HG03139 (cell line): ENCODE results near the gene ZNF487.
"Not testable (repeated sequence)": the region's sequence is repeated elsewhere in the genome, so short reads cannot be mapped to it uniquely, and the experiment has no call there.

Experiments used
- ATAC-seq: cut with Tn5 transposase; IDR thresholded peaks from one replicate; pipeline ENCODE4 v1.9.1; 2021; ENCODE audit not compliant: unreplicated experiment

ZNF487 gene

DNA sequence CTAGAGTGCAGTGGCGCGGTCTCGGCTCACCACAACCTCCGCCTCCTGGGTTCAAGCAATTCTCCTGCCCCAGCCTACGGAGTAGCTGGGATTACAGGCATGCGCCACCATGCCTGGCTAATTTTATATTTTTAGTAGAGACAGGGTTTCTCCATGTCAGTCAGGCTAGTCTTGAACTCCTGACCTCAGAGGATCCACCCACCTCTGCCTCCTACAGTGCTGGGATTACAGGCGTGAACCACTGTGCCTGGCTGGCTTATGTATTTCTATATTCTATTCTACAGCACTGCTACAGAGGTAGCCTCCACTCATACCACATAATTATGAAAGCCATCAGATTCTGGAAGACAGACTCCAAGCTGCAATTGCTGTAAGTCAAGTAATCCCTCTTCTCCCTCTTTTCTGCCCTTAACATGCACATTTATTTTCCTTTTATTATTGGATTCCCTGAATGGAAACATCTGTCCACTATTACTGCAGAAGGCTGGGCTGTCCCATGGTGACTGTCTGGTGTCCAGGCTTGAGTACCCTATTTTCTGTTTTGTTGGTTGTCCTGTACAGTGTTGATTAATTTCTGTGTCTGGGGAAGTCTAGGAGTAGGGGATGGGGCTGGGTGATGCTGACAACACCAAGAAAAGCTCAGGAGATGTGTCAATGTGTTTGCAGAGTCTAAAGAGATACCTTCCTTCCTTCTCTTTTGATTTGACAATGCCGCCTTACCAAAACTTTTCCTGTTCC is 5.8 kb upstream of the ZNF487 start:
- no peak for ATAC-seq

GRCh38 chr10:43437141-43437870 is 395 bp downstream of the ZNF487 start:
- ATAC-seq, result no peak

- ATAC-seq, result no peak
Measured at GRCh38 chr10:43440463-43441134, 3.7 kb downstream of the ZNF487 start.

- ATAC-seq, result no peak
Measured at GRCh38 chr10:43444323-43444722, 7.4 kb downstream of the ZNF487 start.

- no peak for ATAC-seq
Measured at GRCh38 chr10:43444897-43445466, 8.1 kb downstream of the ZNF487 start.

DNA sequence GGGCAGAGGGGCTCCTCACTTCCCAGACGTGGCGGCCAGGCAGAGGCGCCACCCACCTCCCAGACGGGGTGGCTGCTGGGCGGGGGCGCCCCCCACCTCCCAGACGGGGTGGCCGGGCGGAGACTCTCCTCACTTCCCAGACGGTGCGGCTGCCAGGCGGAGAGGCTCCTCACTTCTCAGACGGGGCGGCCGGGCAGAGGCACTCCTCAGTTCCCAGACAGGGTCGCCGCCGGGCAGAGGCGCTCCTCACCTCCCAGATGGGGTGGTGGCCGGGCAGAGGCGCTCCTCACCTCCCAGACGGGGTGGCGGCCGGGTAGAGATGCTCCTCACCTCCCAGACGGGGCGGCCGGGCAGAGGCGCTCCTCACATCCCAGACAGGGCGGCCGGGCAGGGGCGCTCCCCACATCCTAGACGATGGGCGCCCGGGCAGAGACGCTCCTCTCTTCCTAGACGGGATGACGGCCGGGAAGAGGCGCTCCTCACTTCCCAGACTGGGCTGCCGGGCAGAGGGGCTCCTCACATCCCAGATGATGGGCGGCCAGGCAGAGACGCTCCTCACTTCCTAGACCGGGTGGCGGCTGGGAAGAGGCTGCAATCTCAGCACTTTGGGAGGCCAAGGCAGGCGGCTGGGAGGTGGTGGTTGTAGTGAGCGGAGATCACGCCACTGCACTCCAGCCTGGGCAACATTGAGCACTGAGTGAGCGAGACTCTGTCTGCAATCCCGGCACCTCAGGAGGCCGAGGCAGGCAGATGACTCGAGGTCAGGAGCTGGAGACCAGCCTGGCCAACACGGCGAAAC is 9.5 kb downstream of the ZNF487 start:
- ATAC-seq, result not testable (repeated sequence)

DNA sequence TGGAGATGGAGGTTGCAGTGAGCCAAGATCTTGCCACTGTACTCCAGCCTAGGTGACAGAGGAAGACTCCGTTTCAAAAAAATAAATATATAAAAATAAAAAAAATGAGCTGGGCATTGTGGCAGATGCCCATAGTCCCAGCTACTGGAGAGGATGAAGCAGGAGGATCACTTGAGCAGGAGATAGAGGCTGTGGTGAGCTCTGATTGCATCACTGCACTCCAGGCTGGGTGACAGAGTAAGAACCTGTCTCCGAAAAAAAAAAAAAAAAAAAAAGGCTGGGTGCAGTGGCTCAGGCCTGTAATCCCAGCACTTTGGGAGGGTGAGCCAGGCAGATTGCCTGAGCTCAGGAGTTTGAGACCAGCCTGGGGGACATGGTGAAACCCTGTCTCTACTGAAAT is 11.8 kb downstream of the ZNF487 start:
- no peak for ATAC-seq

DNA sequence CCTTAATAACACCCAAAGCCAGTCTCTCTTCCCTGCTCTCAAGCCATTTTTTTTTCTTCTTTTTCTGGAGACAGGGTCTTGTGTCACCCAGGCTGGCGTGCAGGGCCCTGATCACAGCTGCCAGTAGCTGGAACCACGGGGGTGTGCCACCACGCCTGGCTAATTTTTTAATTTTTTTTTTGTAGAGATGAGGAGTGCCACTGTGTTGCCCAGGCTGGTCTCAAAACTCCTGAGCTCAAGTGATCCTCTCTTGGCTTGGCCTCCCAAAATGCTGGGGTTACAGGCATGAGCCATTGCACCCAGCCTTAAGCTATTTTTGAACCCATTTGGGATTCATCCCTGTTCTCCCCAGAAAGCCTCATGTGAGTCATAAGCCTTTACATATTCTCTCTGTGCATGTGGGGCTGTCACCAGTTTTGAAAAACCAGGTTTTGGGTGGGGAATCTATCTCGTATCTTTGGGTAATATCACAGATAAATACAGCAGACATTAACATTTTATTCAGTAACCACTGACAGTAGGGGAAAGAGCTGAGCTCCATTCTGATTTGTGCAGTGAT is 15.5 kb downstream of the ZNF487 start:
- no peak for ATAC-seq

- no peak for ATAC-seq
Measured at GRCh38 chr10:43453266-43453831, 16.4 kb downstream of the ZNF487 start.

- ATAC-seq, result not testable (repeated sequence)
Measured at GRCh38 chr10:43454025-43454424, 17.1 kb downstream of the ZNF487 start.

DNA sequence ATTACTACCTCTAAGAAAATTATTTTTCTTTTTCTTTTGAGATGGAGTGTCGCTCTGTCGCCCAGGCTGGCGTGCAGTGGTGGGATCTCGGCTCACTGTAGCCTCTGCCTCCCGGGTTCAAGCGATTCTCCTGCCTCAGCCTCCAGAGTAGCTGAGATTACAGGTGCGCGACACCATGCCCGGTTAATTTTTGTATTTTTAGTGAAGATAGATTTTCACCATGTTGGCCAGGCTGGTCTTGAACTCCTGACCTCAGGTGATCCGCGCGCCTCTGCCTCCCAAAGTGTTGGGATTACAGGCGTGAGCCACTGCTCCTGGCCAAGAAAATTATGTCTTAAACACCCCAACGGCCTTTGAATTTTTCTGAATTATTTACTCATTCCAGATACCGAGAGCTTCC is 19.6 kb downstream of the ZNF487 start:
- not testable (repeated sequence) for ATAC-seq

- ATAC-seq, result no peak
Measured at GRCh38 chr10:43458227-43458626, 21.3 kb downstream of the ZNF487 start.

DNA sequence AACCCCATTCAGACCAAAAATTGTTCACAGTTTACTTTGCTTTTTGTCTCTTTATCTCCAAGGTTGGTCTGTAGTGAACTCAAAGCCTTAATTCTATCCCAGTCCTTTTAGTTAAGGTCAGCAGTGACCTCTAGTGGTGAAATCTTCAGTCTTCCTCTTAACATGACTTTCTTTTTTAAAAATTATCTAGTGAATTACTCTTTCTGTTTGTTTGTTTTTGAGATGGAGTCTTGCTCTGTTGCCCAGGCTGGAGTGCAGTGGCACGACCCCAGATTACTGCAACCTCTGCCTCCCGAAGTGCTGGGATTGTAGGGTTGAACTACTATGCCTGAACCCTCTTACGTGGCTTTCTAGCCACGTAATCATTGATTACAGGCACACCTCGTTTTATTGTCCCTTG is 25.0 kb downstream of the ZNF487 start:
- peak; percentile 76 for ATAC-seq

- ATAC-seq, result not testable (repeated sequence)
Measured at GRCh38 chr10:43465086-43465735, 28.3 kb downstream of the ZNF487 start.

GRCh38 chr10:43465736-43466120 is 28.8 kb downstream of the ZNF487 start:
- not testable (repeated sequence) for ATAC-seq

- ATAC-seq, result no peak
Measured at GRCh38 chr10:43471146-43471545, 34.2 kb downstream of the ZNF487 start.

DNA sequence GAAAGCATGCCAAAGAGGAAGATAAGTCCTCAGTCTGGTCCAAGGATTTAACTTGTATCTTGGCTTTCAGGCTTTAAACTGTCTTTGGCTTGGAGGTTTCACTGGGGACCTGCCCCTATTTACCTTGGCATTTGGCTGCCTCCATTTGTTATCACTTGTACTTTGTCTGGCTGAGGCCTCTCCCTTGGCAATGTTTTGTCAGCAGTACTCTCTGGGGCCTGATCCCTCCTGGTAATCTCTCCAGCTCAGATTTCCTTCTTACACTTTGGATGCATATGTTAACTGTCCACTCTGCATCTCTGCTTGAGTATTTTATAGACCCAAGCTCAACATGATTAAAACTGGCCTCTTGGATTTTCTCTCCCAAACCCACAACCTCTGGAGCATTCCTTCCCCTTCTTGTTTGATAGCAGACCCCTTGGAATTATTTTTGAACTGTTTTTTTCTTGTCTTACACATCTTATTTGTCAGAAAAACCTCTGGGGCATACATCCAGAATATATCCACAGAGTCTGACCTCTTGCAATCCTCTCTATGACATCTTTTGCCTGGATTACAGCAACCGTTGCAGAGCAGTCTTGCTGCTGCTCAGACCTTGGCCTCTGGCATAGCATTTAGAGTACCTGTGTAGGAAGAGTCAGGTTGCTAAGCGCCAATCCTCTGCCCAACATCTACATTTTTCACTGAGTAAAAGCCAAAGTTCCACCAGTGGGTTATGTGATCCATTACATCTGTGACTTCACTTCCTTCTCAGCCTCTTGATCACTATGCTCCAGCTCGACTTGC is 35.2 kb downstream of the ZNF487 start:
- ATAC-seq, result no peak

GRCh38 chr10:43479275-43479674 is 42.4 kb downstream of the ZNF487 start:
- ATAC-seq, result no peak
